HFFc6 (cell line): Measurements from ENCODE around the gene SLC36A3. TPM values are rescaled to one million over a fixed set of nuclear protein-coding genes. Genes with fewer than 3 reads are reported as not detected.

Experiments
- DNase-seq: peaks from one replicate; pipeline ENCODE4 v3.0.0-alpha.2; 2018
- H3K27ac Mint-ChIP-seq: 2 replicates; pipeline ENCODE4 v1.8.0; 2020; ENCODE audit warnings: mild to moderate bottlenecking, mixed read lengths
- H3K27me3 Mint-ChIP-seq: 2 replicates; pipeline ENCODE4 v1.8.0; 2021; ENCODE audit warnings: mild to moderate bottlenecking, moderate library complexity, mixed read lengths; ENCODE audit not compliant: insufficient read depth
- H3K36me3 Mint-ChIP-seq: 2 replicates; pipeline ENCODE4 v1.8.0; 2021; ENCODE audit warnings: low read depth, mixed read lengths
- H3K4me1 Mint-ChIP-seq: 2 replicates; pipeline ENCODE4 v1.8.0; 2020; ENCODE audit warnings: low read depth, mixed read lengths
- H3K4me3 Mint-ChIP-seq: 2 replicates; pipeline ENCODE4 v1.8.0; 2020; ENCODE audit warnings: mild to moderate bottlenecking, moderate library complexity, mixed read lengths
- H3K9me3 Mint-ChIP-seq: 2 replicates; pipeline ENCODE4 v1.8.0; 2020; ENCODE audit warnings: mild to moderate bottlenecking, mixed read lengths
- total RNA-seq, 6 experiments: library from RNA; stranded (reverse); fragmentation: NEBNext Ultra II Directional; extraction: Animal tissue kit (Norgen Biotek cat#: 25700); gene quantifications; 2 replicates in 1 of 6; 3 replicates in 5 of 6; pipeline ENCODE4 v1.2.3, GENCODE V29; 2021
- TF ChIP-seq, protein P1 (sequence below): fragments of 200-600 bp; sonication (generic); IDR thresholded peaks from 2 replicates; pipeline ENCODE4 v1.5.0; 2021; ENCODE audit warnings: antibody characterized with exemption, mild to moderate bottlenecking

SLC36A3 gene
- total RNA-seq, 6 experiments from 2014 or later, result not detected

GRCh38 chr5:151293624-151294023, 9.9 kb downstream of the SLC36A3 start:
- no peak for DNase-seq

DNA sequence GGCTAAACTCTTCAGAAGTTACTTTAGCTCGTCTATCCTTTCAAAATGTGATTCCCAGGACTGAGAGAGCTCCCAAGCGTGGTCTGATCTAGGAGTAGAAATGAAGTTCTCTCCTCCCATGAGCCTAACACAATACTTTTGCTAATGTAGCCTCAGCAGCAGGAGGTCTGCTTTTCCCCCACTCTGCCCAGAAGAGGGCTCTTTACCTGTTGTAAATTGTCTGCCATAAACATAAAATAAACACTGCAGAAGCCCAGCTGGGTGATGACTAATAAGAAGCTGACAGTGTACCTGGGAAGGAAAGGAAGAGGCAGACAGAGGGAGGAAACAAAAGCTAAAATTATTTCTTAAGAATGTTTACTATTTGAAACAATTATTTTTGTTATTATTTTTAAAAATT, 15.4 kb downstream of the SLC36A3 start:
- Mint-ChIP-seq H3K27me3 (peaks cover 14% of the 10 kb centered on the region), H3K4me3 (no peak overlapping the region), H3K4me1 (peaks cover 7% of the 10 kb centered on the region), H3K27ac (no peak overlapping the region), H3K9me3 (peaks cover 7% of the 10 kb centered on the region; the same call in 1 of the 2 replicates), H3K36me3 (no peaks in the 10 kb centered on the region; the same call in 1 of the 2 replicates)
- TF ChIP-seq, protein P1, sequence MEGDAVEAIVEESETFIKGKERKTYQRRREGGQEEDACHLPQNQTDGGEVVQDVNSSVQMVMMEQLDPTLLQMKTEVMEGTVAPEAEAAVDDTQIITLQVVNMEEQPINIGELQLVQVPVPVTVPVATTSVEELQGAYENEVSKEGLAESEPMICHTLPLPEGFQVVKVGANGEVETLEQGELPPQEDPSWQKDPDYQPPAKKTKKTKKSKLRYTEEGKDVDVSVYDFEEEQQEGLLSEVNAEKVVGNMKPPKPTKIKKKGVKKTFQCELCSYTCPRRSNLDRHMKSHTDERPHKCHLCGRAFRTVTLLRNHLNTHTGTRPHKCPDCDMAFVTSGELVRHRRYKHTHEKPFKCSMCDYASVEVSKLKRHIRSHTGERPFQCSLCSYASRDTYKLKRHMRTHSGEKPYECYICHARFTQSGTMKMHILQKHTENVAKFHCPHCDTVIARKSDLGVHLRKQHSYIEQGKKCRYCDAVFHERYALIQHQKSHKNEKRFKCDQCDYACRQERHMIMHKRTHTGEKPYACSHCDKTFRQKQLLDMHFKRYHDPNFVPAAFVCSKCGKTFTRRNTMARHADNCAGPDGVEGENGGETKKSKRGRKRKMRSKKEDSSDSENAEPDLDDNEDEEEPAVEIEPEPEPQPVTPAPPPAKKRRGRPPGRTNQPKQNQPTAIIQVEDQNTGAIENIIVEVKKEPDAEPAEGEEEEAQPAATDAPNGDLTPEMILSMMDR, result no peak
- no peak for DNase-seq

More at GRCh38 chr5:151293624-151294023, 9.9 kb downstream of the SLC36A3 start:
- Mint-ChIP-seq H3K27me3 (peaks cover 13% of the 10 kb centered on the region), H3K9me3 (peaks cover 7% of the 10 kb centered on the region; the same call in 1 of the 2 replicates), H3K4me3 (no peak overlapping the region), H3K36me3 (no peaks in the 10 kb centered on the region; the same call in 1 of the 2 replicates), H3K27ac (no peak overlapping the region), H3K4me1 (no peaks in the 10 kb centered on the region)
- TF ChIP-seq, protein P1, result no peak

DNA sequence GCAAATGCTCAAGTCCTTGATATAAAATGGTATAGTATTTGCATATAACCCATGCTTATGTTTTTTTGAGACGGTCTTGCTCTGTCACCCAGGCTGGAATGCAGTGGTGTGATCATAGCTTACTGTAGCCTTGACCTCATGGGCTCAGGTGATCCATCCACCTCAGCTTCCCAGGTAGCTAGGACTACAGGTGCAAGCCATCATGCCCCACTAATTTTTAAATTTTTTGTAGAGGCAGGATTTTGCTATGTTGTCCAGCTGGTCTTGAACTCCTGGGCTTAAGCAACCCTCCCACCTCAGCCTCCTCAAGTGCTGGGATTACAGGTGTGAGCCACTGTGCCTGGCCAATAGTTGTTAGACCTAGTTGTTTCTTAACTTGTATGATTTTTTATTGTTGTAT, 17.3 kb downstream of the SLC36A3 start:
- Mint-ChIP-seq H3K9me3 (peaks cover 1% of the 10 kb centered on the region; the same call in 1 of the 2 replicates), H3K27ac (no peak overlapping the region), H3K4me3 (no peak overlapping the region), H3K4me1 (peaks cover 9% of the 10 kb centered on the region), H3K27me3 (peaks cover 15% of the 10 kb centered on the region), H3K36me3 (no peaks in the 10 kb centered on the region; the same call in 1 of the 2 replicates)
- no peak for DNase-seq
- TF ChIP-seq, protein P1, result no peak

DNA sequence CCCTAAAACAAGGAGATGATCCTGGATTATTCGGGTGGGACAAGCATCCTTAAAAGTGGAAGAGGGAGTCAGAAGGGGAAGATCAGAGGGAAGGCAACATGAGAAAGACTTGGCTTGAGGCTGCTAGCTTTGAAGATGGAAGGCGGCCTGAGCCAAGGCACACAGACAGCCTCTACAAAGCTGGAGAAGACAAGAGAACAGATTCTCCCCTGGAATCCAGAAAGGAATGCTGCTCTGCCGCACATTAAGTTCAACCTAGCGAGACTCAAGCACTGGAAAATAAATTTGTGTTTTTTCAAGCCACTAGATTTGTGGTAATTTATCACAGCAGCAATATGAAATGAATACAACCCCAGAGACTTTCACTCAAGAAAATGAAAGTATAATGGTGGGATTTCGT, 17.9 kb downstream of the SLC36A3 start:
- TF ChIP-seq, protein P1, result no peak
- H3K4me3 Mint-ChIP-seq, result no peak overlapping the region
- DNase-seq, result no peak
- no peaks in the 10 kb centered on the region for H3K9me3 Mint-ChIP-seq
- H3K4me1 Mint-ChIP-seq, result peaks cover 9% of the 10 kb centered on the region
- H3K27me3 Mint-ChIP-seq, result peaks cover 18% of the 10 kb centered on the region
- H3K36me3 Mint-ChIP-seq, result no peaks in the 10 kb centered on the region
- H3K27ac Mint-ChIP-seq, result no peak overlapping the region

- TF ChIP-seq, protein P1, result peak; percentile 54
- no peak overlapping the region for H3K4me3 Mint-ChIP-seq
- H3K36me3 Mint-ChIP-seq, result no peaks in the 10 kb centered on the region
- no peaks in the 10 kb centered on the region for H3K9me3 Mint-ChIP-seq
- DNase-seq, result no peak
- no peak overlapping the region for H3K27ac Mint-ChIP-seq
- H3K4me1 Mint-ChIP-seq, result peaks cover 9% of the 10 kb centered on the region
- peaks cover 20% of the 10 kb centered on the region for H3K27me3 Mint-ChIP-seq
Measured at GRCh38 chr5:151284392-151284967, 19.1 kb downstream of the SLC36A3 start.
